T follicular helper cell (primary cell): ENCODE measurements around the gene RTN4.

Source experiments
- DNase-seq: peaks from one replicate; pipeline ENCODE4 v3.0.0-alpha.2; 2020; ENCODE audit warnings: low read depth

The RTN4 gene

DNA sequence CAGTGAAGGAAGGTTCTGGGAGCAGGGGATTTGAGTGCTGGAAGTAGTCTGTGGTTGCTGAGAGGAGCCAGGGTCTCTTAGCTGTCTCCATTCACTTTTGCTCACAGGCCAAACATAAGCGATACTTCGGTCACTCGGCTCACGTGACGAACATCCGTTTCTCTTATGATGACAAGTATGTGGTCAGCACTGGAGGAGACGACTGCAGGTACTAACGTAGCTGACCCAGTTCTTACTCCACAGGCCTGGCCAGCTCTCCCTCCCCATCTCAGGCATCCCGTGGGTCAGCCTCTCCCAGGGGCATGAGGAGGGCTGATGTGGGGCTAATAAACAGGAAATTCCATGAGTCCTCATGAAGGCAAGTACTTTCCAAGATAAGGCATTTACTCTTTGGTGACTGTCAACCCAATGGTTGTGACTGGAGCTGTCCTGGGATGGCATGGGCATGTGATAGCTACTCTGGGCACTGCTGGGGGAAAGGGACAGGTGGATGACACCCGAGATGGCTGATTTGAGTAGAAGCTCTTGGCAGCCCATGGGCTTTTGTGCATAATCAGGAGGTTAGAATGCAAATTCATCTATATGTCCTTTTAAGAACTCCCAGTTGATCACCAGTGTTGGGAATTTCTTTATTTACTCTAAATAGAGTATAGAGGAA is 81.6 kb downstream of the RTN4 start:
- DNase-seq: no peak

DNA sequence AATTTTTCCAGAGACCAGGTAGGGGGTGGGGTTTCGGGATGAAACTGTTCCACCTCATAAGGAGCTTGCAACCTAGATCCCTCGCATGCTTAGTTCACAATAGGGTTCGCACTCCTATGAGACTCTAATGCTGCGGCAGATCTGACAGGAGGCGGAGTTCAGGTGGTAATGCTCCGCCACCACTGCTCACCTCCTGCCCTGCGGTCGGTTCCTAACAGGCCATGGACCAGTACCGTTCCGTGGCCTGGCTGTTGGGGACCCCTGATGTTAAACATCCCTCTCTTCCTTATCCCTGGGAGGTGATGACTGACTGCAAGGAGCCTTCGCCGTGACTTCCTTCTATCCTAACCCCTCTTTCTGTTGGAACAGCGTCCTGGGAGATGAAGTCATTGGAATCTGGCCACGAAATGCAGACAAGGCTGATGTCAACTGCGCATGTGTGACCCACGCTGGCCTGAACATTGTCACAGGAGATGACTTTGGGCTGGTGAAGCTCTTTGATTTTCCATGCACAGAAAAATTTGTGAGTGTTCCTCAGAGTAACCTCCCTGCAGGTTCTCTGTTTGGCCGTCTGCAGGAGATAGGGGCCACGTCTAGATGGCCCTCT is 82.4 kb downstream of the RTN4 start:
- no peak for DNase-seq

DNA sequence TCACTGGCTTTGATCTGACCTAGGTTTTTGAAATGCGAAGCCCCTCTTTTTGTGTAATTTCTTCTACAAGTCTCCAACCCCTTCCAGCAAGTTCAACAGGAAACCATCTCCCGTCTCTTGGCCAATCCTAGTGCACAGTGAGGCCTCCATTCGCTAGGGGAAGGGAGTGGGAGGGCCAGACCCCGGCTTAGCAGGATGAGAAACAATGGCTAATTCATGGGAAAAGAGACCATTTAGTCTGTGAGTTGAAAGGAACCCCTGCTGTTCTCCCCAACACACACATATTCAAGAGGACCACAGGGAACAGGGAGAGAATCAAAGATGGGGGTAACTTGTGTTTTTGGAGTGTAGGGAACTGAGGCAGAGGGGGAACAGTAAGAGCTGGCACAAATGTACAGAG is 83.0 kb downstream of the RTN4 start:
- DNase-seq: no peak

DNA sequence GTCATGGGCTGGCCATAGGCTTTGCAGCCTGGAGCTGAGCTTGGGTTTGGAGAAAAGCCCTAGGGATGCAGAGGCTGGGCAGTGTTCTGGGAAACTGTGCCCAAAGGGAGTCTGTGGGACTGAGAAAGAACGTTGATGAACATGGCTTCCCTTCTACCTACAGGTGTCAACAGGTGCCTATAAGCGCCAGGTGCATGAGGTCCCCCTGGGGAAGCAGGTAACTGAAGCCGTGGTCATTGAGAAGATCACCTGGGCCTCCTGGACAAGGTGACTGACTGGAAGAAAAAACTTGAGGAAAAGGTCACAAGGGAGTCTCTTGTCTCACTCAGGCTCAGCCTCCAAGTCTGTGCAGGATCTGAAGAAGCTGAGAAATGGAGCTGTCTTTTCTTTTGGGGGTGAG is 83.4 kb downstream of the RTN4 start:
- DNase-seq: no peak

DNA sequence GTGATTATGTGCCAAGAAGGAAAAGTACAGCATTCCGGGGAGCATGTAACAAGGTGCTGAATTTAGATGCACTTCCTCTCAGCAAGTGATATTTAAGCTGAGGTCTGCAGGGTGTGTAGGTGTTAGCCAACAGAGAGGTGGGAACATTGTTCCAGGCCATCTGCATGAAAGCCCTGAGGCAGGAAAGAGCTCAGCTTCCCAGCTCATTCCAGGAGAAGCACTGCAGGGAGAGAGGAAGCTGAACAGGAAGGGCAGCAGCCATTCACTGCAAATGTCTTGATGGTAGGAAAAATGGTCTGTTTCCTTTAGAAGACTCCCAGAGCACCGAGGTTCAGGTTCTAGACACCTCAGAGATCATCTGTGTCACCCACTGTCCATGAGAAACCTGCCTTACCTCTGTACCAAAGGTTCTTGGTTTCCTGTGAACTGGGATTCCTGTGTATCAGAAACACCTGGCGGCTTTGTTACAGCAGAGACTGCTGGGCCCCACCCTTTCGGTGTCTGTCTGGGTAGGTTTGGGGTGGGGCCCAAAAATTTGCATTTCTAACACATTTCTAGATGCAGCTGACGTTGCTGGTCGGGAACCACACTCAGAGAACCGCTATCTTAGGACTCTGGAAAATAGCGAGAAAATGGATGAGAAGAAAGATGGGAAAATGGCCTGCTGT is 84.0 kb downstream of the RTN4 start:
- DNase-seq: no peak

DNA sequence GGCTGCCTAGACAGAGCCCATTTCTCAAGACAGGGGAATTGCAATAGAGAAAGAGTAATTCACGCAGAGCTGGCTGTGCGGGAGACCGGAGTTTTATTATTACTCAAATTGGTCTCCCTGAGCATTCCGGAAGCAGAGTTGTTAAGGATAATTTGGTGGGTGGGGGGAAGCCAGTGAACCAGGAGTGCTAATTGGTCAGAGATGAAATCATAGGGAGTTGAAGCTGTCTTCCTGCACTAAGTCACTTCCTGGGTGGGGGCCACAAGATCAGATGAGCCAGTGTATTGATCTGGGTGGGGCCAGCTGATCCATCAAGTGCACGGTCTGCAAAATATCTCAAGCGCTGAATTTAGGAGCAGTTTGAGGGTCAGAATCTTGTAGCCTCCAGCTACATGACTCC is 84.8 kb downstream of the RTN4 start:
- DNase-seq: no peak

DNA sequence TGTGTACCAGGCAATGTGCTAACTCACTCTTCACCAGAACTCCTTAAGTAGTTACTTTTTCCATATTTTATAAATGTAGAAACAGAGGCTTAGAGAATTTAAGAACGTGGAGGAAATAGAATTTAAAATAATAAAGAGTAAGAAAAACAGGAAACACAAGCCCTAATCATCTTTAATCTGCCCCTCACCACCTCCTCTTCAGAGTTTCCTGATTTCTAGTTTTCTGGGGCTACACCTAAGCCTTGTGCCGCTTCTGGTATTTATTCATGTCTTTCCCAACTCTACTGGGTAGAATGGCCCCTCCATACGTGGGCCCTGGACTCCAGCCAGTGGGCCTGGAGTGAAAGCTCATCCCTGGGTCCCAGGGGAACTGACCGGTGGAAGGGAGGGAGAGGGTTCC is 85.4 kb downstream of the RTN4 start:
- no peak for DNase-seq

DNA sequence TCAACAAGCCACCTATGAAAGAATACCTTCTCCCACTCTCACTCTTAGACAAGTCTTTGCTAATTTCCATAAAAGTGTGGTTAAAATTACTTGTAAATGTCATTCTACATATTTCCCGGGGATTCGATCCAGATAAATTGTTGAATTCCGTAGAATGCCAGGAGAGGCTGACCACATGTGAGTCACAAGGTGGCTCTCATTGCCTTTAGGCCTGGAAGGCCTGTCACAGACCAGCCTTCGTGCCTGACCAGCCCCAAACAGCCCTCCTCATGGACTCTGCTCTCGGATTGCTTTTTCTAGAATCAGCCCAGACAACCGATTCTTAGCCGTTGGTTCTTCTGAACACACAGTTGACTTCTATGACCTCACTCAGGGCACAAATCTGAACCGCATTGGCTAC is 86.0 kb downstream of the RTN4 start:
- DNase-seq: no peak

DNA sequence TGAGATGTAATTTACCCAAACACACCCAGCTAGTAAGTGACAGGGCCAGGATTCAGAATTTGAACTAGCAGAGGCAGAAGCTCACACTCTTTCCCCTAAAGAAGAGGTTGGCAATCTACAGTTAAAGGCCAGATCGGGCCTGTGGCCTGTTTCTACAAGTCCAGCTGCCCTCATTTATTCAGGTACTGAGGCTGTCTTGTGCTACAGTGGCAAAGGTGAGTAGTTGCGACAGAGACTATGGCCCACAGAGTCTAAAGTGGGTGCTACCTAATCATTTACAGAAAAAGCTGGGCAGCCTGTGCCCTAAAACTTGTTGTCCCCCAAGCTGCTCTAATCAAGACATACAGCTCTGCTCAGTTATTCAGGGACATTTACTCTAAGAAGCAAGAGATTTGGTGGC is 86.8 kb downstream of the RTN4 start:
- DNase-seq: no peak

DNA sequence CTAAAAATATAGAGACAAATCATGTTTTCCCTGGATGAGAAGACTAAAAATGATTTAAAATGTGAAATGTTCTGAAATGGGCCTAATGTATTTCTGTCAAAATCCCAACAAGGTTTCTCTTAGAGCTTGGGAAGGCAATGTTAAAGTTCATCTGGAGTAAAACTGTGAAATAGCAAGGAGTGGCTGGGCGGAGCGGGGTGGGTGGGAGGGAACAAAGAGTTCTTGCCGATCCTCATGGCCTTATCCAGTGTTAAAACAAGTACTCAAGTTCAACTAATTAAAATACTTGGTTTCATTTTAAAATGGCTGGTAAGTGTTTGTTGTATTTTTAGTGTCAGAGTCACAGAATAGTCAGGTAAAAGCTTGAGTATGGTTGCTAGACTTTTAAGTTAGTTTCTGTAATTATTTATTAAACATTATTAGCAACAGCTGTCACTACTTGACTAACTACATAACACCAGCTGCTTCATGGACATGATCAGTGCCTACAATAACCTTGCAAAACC is 87.3 kb downstream of the RTN4 start:
- no peak for DNase-seq

DNA sequence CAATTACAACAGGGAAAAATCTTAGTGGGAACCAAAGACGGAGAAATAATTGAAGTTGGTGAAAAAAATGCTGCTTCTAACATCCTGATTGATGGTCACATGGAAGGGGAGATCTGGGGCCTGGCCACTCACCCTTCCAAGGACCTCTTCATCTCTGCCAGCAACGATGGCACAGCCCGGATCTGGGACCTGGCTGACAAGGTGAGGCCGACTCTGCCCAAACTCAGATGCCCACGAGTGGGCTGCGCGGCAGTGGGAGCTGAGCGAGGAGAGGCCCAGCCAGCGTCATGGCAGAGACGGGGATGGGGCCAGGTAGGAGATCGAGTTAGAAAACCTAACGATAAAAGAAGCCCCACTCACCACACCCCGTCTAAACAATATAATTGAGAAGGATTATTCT is 87.7 kb downstream of the RTN4 start:
- DNase-seq: no peak

DNA sequence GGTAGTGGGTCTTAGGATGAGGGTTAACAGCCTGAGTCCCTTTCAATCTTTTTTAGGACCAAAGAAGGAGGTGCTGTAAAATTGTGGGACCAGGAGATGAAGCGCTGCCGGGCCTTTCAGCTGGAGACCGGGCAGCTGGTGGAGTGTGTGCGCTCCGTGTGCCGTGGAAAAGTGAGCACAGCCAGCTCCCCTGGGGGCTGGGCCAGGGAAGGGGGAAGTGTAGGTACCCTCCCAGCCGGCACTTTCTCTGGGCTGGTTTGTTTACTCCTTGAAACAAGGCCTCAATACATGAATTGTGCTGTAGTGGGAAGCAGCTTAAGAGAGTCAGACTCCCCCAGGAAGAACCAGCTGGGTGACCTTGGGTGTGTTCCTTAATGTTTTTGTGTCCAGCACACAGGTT is 90.1 kb downstream of the RTN4 start:
- DNase-seq: no peak

DNA sequence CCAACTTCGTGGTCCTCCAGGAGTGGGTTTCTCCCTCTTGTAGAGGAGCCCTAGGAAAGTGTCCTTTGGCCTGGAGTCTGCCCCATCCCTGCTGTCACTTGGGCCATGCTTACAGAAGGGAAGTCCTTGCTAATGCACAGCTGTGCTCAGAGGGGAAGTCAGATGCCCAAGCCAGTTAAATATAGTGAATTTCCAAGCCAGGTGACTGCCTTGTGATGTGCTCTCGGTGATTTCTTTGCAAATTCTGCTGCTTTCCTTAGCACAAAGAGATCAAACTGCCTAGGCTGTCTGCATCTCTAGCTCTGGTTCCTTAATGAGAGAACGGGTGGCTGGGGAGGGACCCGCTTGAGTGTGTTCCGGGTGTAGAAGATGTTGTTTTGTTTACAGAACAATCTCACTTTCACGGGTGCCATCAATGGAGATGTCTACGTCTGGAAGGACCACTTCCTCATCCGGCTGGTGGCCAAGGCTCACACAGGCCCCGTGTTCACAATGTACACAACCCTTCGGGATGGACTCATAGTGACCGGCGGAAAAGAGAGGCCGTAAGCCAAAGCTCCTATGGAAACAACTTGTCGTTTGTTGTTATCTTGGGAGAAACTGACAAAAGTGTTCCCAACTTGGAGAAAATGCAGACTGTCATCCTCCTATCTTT is 91.4 kb downstream of the RTN4 start:
- DNase-seq: no peak

DNA sequence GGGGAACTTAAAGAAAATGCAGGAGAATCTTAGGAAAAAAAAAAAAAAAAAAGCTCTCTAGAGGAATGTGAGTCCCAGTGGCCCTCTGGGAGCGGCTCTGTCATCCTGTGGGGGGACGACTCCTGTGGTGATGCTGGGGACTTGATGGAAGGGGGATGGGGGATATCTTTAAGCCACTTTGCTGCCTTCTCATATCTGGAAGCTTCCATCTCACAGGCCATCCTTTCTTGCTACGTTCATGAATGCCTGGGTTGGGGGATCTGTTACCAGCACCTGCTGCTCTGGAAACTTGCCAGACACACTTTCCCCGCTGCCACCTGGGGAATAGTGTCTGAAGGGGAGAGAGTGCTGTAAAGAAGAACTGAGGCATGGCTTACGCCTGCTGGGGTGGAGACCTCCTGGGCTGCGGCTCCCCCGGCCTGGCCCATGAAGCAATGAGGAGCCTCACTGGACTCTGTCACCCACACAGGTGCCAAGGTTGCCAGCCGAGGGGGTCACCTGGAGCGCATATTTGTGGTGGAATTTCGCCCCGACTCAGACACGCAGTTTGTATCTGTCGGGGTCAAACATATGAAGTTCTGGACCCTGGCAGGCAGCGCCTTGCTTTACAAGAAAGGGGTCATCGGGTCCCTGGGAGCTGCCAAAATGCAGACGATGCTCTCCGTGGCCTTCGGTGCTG is 92.8 kb downstream of the RTN4 start:
- no peak for DNase-seq

DNA sequence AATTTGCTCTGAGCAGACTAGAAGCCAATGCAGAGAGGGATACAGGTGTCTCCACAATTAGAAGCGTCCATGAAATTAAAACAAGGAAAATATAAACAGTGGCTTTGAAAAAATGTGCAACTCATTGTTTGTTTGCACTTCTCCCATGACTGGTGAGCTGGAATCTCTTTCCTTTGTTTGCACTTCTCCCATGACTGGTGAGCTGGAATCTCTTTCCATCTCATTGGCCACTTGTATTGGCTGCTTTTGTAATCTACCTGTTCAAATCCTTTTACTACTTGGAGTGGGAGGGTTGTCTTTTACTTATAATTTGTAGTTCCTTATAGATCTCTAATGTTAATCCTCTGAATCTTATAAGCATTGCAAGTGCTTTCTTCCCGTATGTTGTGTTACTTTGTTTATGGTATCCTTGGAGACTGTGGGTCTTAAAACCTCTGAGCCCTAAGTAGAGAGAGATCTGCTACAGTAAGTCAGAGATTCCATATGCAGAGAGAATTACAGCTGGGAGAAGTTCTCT is 94.1 kb downstream of the RTN4 start:
- no peak for DNase-seq

DNA sequence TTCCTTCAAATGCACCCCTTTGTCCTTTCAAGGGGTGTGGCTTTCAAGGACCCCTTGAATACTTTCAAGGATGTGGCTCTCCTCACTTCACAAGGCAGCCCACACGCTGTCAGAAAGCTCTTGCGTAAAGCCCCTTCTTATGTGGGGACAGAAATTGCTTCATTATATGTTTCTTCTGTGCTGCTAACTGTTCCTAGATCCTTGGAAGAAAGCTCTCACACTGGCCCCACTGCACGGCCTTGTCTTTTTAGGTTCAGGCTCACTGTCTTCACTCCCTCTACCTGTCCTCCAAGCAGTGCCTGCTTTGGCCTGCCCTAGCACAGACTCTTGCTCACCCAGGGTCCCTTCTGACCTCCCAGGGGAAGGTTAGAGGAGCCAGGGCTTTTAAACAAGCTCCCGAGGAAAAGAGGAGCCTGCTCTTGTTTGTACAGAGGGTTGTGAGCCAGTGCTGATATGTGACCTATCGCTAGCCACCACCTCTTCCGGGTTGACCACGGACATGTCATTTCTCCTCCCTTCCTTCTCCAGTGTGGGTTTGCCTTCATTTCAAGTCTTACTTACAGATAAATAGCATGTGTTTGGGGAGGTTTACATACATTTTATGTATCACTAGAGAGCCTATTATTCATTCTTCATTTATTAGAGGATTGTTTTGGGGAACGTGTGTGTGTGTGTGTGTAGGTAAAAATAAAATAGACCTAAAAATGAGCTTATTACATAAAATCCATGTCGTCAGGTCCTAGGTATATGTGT is 94.7 kb downstream of the RTN4 start:
- no peak for DNase-seq

DNA sequence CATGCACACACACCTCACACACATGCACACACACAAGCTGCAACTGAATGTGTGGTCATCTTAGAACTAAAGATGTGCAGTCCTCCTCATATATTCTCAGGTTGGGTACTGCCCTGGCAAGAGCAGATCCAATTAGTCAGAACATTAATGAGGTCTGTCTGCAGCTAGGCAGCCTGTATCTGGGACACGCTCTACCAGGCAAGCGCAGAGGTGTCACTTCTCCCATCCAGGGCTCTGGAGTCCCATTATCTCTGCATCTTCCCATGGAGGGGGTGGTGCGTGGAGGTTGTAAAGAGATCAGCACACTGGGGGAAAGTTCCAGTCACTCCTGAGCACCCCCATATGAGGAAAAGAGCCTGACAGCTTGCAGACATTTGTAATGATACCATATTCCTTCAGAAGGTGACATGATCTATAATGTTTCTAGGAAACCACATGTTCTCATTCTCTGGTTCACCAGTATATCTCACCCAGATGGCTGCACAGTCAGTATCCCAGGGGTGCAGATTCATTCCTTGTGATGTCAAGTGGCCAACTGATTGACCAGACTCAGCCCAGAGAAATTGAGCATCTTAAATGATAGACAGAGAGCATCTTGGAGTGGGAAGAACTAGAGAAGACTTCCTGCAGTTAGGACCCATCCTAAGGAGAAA is 95.4 kb downstream of the RTN4 start:
- no peak for DNase-seq

DNA sequence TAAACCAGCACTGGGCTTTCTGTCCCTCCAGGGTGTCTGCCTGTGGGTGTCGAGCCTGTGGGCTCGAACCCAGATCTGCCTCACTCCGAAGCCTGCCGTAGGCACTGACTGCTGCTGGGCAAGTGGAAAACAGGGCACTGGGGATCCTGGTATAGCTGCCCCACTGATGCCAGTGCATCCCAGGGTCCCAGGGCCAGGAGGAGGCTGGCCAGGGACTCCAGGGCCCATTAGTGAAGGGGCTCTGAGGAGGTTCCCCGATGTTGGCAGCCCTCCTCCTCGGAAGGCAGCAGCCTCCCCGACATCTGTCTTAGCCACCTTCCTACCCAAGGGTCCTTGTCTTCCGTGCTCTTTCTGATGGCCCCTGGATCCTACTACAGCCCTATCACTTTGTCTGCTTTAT is 96.1 kb downstream of the RTN4 start:
- DNase-seq: no peak

DNA sequence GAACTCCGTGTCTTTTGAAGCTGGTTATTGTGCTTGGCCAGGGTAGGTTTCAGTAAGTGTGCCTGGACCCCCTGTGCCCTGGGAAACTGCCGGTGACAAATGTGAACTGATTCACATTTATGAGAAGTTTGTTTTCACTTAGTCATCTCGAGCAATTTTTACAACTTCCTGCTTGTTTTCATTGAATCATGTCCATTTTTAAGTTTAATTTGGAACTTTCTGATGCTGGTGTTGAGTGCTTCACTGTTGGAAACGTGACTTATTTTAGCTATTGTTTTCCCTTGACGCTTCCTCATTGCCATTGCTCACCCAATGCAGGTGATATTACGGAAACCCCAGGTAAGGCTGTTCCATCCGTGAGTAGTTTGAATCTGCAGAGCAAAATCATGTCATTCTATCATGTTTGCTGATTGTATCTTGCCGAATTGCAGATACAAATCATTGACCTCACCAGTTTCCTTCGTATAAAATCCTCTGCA is 97.2 kb downstream of the RTN4 start:
- no peak for DNase-seq

DNA sequence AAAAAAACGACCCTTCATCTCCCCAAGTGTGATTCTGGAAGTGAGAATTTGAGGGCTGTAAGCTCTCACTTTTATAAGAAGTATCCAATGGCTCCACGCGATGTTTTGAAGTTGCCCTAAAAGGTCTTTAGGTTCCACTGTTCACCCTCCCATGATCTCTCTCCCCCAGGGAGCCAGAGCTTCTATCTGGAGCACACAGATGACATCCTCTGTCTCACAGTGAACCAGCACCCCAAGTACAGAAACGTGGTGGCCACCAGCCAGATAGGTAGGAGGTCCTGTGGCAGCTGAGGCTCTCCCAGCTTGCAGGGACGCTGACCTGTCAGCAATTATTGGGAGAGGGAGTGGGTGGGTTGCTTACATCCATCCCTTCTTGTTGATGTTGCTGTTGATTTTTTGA is 97.8 kb downstream of the RTN4 start:
- DNase-seq: no peak

DNA sequence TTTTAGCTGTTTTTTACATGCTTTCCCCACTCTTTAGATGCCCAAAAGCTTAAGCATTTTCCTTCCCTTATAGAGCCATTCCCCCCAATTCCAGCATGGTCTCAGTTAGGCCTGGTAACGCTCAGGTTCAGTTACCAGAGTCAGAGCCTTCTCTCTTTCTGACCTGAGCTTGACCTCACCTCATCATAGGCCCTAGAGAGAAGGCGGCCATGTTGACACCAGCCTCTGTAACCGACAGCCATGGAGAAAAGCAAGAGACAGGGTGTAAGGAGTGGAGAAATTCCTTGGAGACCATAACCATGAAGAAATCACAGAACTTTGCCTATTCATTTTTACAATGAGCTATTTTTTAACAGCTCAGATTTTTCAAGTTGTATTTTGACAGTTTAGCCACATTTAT is 99.4 kb downstream of the RTN4 start:
- no peak for DNase-seq
